K562 (cell line): ENCODE results near the gene SYNGR3. TPM values are rescaled to one million over a fixed set of nuclear protein-coding genes. Genes with fewer than 3 reads are reported as not detected.
A peak's percentile ranks its signal among the peaks of the same experiment; 100 is the strongest.

ENCODE experiments used
- CHD7 ChIP-seq: fragments of 200-600 bp; sonication (generic); IDR thresholded peaks from one replicate; pipeline ENCODE4 v1.6.1; 2012; ENCODE audit warnings: mild to moderate bottlenecking, low read depth, low read length, inconsistent platforms
- HDAC2 ChIP-seq: fragments of 450-650 bp; IDR thresholded peaks from 2 replicates; pipeline ENCODE4 v1.6.1; 2016; ENCODE audit warnings: mild to moderate bottlenecking
- HSF4 ChIP-seq: fragments of 250-450 bp; sonication (Bioruptor Pico); IDR thresholded peaks from 2 replicates; pipeline ENCODE4 v2.1.2; 2022; ENCODE audit warnings: mild to moderate bottlenecking, moderate library complexity, borderline replicate concordance
- ILF3 ChIP-seq: fragments of 450-650 bp; IDR thresholded peaks from 2 replicates; pipeline ENCODE4 v1.6.1; 2018; ENCODE audit warnings: antibody characterized with exemption, mild to moderate bottlenecking, moderate library complexity, borderline replicate concordance
- ILK ChIP-seq: fragments of 450-650 bp; IDR thresholded peaks from 2 replicates; pipeline ENCODE4 v1.6.1; 2016; ENCODE audit warnings: missing genetic modification characterization, low read depth, mild to moderate bottlenecking, missing compliant biosample characterization, moderate library complexity, borderline replicate concordance
- TAF1 ChIP-seq: IDR thresholded peaks from 2 replicates; pipeline ENCODE4 v1.6.1; 2011; ENCODE audit warnings: mild to moderate bottlenecking, low read length, moderate library complexity; ENCODE audit not compliant: insufficient read depth, control insufficient read depth, severe bottlenecking; ENCODE audit errors: extremely low read depth
- XRCC4 ChIP-seq: IDR thresholded peaks from one replicate; pipeline ENCODE4 v1.6.1; 2011; ENCODE audit not compliant: insufficient read depth, insufficient read length; ENCODE audit errors: extremely low read depth
- ZNF347 ChIP-seq: fragments of 450-650 bp; formaldehyde crosslinking; IDR thresholded peaks from 2 replicates; pipeline ENCODE4 v1.4.0; 2020; ENCODE audit warnings: low read depth, mild to moderate bottlenecking, moderate library complexity
- ZNF639 ChIP-seq, 2 experiments: fragments of 200-800 bp in 1 of 2; sonication (Bioruptor generic) in 1 of 2; sonication (generic) in 1 of 2; formaldehyde crosslinking in 1 of 2; IDR thresholded peaks in 1 of 2; conservative IDR thresholded peaks in 1 of 2; 2 replicates each; pipeline versions ENCODE4 v1.5.0 to v1.6.1; 2016 to 2020; ENCODE audit warnings: missing compliant biosample characterization in 1 of 2, missing genetic modification characterization in 1 of 2, missing genetic modification reagents in 1 of 2
- polyA plus RNA-seq, 8 experiments: library from polyadenylated mRNA; depleted of rRNA in 4 of 8; stranded (reverse) in 5 of 8; unstranded in 3 of 8; fragments of >200 nt; fragmentation: Nextera tagmentation in 2 of 8; fragmentation: Illumina TruSeq in 1 of 8; extraction: Ambion mirVana in 2 of 8; extraction: Trizol in 1 of 8; gene quantifications; 2 replicates each; pipeline versions ENCODE4 v1.2.1 to v1.2.3, GENCODE V29; 2011 to 2014; ENCODE audit warnings: inconsistent platforms in 1 of 8, missing spikeins in 1 of 8
- total RNA-seq, 7 experiments: library from RNA; depleted of rRNA in 6 of 7; stranded (reverse); fragments of >200 nt in 6 of 7; fragmentation: Illumina TruSeq in 2 of 7; extraction: Trizol in 2 of 7; gene quantifications; 2 replicates each; pipeline versions ENCODE4 v1.2.1 to v1.2.3, GENCODE V29; 2011 to 2021; ENCODE audit warnings: low replicate concordance in 1 of 7

The SYNGR3 gene
- total and polyA plus RNA-seq, 9 of the 15 experiments (the other 6 are each of a cell fraction or from before 2014, with no cell fraction given): 3.7 to 69.2 (median 36.3) TPM

GRCh38 chr16:1983544-1984346 lies 6.0 kb upstream of the SYNGR3 start, which contains the start of gene GFER (continued):
- TF ChIP-seq CHD7: peak; percentile 9
- peak in 1 of 2 experiments; percentile 95; a peak in 2 of 4 replicates for TF ChIP-seq ZNF639 (CRISPR knock-in tag; conservative IDR thresholded peaks at IDR 0.05 in 1 of 2, IDR thresholded peaks at IDR 0.05 in 1 of 2)
- TF ChIP-seq HSF4 (CRISPR knock-in tag): no peak
- no peak for TF ChIP-seq XRCC4
- TF ChIP-seq ZNF347 (CRISPR knock-in tag): no peak
- TF ChIP-seq ILF3: peak; percentile 90; the same call in 1 of the 2 replicates
- no peak for TF ChIP-seq ILK (tag)
- peak; percentile 88 for TF ChIP-seq TAF1
- peak; percentile 64 for TF ChIP-seq HDAC2
